ENCODE measurements around the gene SEL1L. TPM values are rescaled to one million over a fixed set of nuclear protein-coding genes. Genes with fewer than 3 reads are reported as not detected.

Gene SEL1L
- total RNA-seq, 2 donors from 2014 or later, result 32.9 to 36.6 TPM

DNA sequence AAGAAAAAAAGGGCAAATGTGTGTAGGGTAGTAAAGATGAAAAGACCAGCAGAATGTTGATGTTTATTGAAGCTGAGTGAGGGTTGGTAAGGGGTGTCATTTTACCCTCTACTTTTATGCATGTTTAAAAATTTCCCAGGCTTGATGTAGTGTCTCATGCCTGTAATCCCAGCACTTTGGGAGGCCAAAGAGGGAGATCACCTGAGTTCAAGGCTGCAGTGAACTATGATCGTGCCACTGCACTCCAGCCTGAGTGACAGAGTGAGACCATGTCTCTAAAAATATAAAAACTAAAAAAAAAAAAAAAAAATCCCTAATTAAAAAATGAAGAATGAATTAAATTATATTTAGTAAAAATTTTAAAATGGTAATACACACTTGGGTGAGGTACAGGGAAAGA, 8.5 kb downstream of the SEL1L start:
- H3K4me1 ChIP-seq, result peaks cover 0 to 14% of the 10 kb centered on the region in 2 donors
- TF ChIP-seq, protein P1, sequence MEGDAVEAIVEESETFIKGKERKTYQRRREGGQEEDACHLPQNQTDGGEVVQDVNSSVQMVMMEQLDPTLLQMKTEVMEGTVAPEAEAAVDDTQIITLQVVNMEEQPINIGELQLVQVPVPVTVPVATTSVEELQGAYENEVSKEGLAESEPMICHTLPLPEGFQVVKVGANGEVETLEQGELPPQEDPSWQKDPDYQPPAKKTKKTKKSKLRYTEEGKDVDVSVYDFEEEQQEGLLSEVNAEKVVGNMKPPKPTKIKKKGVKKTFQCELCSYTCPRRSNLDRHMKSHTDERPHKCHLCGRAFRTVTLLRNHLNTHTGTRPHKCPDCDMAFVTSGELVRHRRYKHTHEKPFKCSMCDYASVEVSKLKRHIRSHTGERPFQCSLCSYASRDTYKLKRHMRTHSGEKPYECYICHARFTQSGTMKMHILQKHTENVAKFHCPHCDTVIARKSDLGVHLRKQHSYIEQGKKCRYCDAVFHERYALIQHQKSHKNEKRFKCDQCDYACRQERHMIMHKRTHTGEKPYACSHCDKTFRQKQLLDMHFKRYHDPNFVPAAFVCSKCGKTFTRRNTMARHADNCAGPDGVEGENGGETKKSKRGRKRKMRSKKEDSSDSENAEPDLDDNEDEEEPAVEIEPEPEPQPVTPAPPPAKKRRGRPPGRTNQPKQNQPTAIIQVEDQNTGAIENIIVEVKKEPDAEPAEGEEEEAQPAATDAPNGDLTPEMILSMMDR (IDR thresholded peaks at IDR 0.05), result no peak
- no peak overlapping the region for H3K4me3 ChIP-seq
- DNase-seq (ENCODE audit: low spot score), result no peak
- no peaks in the 10 kb centered on the region for H3K27me3 ChIP-seq
- H3K27ac ChIP-seq, result no peak overlapping the region
- H3K36me3 ChIP-seq, result peaks cover 29% of the 10 kb centered on the region
- no peaks in the 10 kb centered on the region for H3K9me3 ChIP-seq

DNA sequence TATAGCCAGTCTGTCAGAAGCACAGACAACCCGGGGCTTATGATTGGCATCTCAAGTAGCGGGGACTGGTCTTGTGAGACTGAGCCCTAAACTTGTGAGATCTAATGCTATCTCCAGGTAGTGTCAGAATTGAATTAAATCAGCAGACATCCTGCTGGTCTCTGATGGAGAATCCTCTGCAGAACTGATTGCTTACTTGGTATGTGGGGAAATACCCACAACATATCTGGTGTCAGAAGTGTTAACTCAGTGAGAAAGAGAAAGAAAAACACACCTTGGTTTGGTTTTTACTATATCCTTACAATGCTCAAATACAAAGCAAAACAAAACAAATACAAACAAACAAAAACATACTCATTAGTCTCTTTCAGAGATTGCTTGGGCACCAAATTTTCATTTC, 10.0 kb downstream of the SEL1L start:
- no peaks in the 10 kb centered on the region for H3K9me3 ChIP-seq
- H3K4me1 ChIP-seq, result peaks cover 0 to 21% of the 10 kb centered on the region in 2 donors
- no peaks in the 10 kb centered on the region for H3K27me3 ChIP-seq
- H3K4me3 ChIP-seq, result no peak overlapping the region
- DNase-seq (ENCODE audit: low spot score), result no peak
- no peak overlapping the region for H3K27ac ChIP-seq
- TF ChIP-seq, protein P1 (IDR thresholded peaks at IDR 0.05), result no peak
- peaks cover 29% of the 10 kb centered on the region for H3K36me3 ChIP-seq

DNA sequence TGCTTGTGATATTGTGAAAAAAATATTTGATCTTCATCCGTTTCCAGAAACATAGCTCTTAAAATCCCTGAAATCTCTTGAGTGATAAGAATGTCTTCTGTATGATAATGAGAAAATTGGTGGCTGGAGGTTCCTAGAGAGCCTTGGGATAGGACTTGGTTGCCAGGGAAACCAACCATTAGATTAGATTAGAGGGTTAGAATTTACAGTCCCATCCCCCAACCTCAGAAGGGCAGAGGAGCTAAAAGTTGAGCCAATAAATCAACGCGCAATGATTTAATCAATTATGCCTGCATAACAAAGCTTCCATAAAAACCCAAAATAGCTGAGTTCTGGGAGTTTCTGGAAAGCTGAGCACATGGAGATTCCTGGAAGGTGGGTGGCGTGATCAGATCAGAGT, 10.6 kb downstream of the SEL1L start:
- H3K36me3 ChIP-seq, result peaks cover 30% of the 10 kb centered on the region
- H3K9me3 ChIP-seq, result no peaks in the 10 kb centered on the region
- H3K27me3 ChIP-seq, result no peaks in the 10 kb centered on the region
- TF ChIP-seq, protein P1 (IDR thresholded peaks at IDR 0.05), result no peak
- peaks cover 0 to 19% of the 10 kb centered on the region in 2 donors for H3K4me1 ChIP-seq
- H3K27ac ChIP-seq, result no peak overlapping the region
- no peak overlapping the region for H3K4me3 ChIP-seq
- no peak for DNase-seq (ENCODE audit: low spot score)

DNA sequence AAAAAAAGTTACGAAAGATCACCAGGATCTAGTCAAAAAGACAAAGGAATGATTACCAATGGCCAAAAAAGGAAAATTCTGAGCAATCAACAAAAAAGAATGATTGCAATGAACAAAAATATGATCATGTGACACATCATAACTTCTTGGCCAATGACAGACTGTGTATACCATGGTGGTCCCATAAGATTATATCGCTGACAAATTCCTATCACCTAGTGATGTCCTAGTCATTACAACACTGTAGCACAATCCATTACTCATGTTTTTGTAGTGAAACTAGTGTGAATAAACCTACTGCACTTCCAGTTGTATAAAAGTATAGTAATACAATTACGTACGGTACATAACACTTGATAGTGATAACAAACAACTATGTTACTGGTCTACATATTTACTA, 12.3 kb downstream of the SEL1L start:
- Histone ChIP-seq H3K4me3 (no peak overlapping the region), H3K36me3 (peaks cover 35% of the 10 kb centered on the region), H3K27me3 (no peaks in the 10 kb centered on the region), H3K4me1 (peaks cover 0 to 35% of the 10 kb centered on the region in 2 donors), H3K27ac (no peak overlapping the region), H3K9me3 (no peaks in the 10 kb centered on the region)
- DNase-seq (ENCODE audit: low spot score), result no peak
- TF ChIP-seq, protein P1 (IDR thresholded peaks at IDR 0.05), result no peak

DNA sequence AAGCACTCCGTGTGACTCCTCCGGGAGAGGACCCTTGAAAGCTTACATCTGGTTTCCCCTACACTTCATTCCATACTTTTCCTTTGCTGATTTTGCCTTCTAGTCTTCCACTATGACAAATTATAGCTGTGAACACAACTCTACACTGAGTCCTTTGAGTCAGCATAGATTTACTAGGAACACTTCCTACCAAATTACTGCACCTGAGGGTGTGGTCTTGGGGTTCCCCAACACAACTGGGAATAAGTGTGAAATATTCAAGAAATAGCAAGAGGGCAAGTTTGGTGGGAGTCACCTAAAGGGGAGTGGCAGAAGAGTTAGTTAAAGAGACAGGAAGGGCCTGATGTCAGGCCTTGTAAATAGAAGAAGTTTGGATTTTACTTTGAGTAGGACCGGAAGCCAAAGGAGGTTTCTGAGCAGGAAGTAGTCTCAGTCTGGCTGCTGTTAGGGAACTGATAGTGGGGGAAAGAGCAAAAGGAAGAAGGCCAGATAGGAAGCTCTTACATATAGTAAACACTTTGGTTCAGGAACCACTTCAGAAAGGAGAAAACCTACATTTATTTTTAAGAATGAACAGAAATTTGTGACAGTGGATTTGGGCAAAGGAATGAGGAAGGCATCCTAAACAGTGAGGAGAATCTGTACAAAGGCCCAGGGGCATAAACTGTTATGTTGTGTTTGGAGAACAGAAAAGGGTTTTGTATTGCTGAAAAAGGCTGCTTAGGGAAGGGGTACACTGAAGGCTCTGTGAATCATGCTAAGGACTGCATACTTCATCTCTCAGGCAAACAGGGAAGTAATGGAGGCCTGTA, 14.2 kb downstream of the SEL1L start:
- no peak for DNase-seq (ENCODE audit: low spot score)
- peaks cover 20% of the 10 kb centered on the region for H3K36me3 ChIP-seq
- peaks cover 0 to 35% of the 10 kb centered on the region in 2 donors for H3K4me1 ChIP-seq
- H3K4me3 ChIP-seq, result no peak overlapping the region
- H3K27me3 ChIP-seq, result no peaks in the 10 kb centered on the region
- H3K27ac ChIP-seq, result peak overlapping the region; percentile 33 to 49
- TF ChIP-seq, protein P1 (IDR thresholded peaks at IDR 0.05), result no peak
- no peaks in the 10 kb centered on the region for H3K9me3 ChIP-seq

All from right atrium auricular region (tissue), 2 donors.